ENCODE results near the gene SERPIND1. TPM values are rescaled to one million over a fixed set of nuclear protein-coding genes. Genes with fewer than 3 reads are reported as not detected.
"Not testable (repeated sequence)": the region's sequence is repeated elsewhere in the genome, so short reads cannot be mapped to it uniquely, and the experiment has no call there.

The SERPIND1 gene, protein sequence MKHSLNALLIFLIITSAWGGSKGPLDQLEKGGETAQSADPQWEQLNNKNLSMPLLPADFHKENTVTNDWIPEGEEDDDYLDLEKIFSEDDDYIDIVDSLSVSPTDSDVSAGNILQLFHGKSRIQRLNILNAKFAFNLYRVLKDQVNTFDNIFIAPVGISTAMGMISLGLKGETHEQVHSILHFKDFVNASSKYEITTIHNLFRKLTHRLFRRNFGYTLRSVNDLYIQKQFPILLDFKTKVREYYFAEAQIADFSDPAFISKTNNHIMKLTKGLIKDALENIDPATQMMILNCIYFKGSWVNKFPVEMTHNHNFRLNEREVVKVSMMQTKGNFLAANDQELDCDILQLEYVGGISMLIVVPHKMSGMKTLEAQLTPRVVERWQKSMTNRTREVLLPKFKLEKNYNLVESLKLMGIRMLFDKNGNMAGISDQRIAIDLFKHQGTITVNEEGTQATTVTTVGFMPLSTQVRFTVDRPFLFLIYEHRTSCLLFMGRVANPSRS
- 2.8 TPM for polyA plus RNA-seq (ENCODE audit: insufficient read length)
- long read RNA-seq, donor 1, partial matches to known transcripts, result 0 of 1 reads
- long read RNA-seq, donor 1, other reads (novel, unspliced or antisense), result 0 of 1 reads
- long read RNA-seq, donor 2, partial matches to known transcripts, result 0 of 1 reads
- long read RNA-seq, donor 2, other reads (novel, unspliced or antisense), result 0 of 1 reads
- long read RNA-seq, donor 3, partial matches to known transcripts, result 0 of 1 reads
- long read RNA-seq, donor 3, other reads (novel, unspliced or antisense), result 0 of 1 reads
- long read RNA-seq, donor 4, result 0 reads
- long read RNA-seq, donor 5, result 0 reads
- long read RNA-seq, donor 6, partial matches to known transcripts, result 0 of 1 reads
- long read RNA-seq, donor 6, other reads (novel, unspliced or antisense), result 0 of 1 reads
- long read RNA-seq, donor 7, partial matches to known transcripts, result 0 of 2 reads
- long read RNA-seq, donor 7, other reads (novel, unspliced or antisense), result 0 of 2 reads
- long read RNA-seq, donor 8, partial matches to known transcripts, result 0 of 1 reads
- long read RNA-seq, donor 8, other reads (novel, unspliced or antisense), result 0 of 1 reads

DNA sequence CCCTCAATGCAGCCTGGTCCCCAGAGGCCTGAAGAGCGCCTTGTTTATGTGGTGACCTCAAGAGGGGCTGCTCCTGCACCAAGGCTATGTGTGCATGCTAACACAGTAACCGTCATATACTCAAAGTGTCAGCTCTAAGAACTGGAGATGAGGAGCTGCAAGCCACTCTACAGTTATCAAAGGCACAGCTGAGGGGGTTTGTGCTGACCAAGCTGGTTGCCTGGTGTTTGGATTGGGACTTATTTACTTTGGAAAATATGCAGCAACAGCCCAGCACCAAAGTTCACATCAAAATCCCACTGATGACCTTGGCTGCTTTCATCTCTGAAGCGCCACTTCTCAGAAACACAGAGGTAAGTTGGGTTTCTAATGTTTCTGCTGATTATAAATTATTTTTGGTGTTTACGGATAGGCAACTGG lies at the start of gene SERPIND1:
SERPIND1 (plus strand) TSS at position 321 of the 420 bp plus-strand sequence. CDS start 5,200 bp downstream, outside the sequence.
- no peak for DNase-seq

DNA sequence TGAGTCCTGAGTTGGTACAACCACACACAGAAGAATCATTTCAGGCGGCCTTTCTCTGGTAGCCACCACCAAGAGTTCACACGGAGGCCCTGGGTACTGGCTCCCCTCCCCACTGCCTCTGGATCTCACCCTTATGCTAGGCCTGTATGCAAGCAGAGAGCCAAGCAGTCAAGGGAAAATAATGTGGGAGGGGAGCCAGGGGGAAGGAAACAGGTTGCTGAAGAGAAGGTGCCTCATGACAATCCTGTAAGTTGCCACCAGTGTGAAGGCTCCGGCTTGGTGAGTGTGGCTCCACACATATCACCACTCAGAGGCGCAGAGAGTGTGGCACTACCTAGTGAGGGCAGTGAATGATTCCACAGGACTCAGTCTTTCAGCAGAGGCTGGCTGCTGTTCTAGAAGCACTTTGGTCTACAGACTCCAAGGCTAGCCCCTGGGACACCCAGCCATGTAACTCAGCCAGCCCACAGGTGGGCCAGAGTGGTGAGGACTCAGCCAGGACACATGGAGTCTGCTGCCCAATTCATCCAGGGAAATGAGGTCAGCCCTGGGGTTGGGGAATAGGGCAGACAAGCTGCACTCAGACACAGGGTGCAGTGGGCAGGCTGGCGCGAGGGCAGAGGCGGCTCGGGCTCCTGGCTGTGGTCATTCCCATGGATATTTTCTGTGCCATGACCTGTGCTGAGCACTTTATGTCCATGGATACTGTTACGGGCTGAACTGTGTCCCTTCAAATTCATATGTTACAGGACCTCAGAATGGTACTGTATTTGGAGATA lies 49.0 kb upstream of the SERPIND1 start:
- no peak for DNase-seq

DNA sequence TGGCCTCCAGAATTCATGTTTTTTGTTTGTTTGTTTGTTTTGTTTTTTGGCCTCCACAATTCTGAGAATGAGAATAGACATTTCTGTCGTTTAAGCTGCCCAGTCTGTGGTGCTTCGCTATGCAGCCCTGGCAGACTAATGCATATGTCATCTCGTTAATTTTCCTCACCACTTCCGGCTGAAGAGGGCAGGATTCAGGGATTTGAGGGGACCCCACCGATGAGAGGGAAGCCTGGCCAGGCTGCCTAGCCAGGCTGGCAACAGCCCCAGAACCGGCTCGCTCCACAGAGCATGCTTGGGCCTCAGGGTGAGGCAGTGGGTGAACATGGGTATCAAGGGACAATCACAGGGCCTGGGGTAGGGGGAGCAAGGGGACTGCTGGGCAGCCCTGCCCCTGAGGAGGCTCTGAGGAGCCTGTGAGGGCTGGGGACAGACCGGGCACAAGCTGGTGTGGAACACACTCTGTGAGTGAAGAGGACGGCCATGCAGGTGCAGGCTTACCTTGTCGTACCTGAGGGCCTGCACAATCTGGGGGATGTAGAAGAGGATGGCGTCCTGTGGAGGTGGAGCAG lies 47.8 kb upstream of the SERPIND1 start:
- no peak for DNase-seq

DNA sequence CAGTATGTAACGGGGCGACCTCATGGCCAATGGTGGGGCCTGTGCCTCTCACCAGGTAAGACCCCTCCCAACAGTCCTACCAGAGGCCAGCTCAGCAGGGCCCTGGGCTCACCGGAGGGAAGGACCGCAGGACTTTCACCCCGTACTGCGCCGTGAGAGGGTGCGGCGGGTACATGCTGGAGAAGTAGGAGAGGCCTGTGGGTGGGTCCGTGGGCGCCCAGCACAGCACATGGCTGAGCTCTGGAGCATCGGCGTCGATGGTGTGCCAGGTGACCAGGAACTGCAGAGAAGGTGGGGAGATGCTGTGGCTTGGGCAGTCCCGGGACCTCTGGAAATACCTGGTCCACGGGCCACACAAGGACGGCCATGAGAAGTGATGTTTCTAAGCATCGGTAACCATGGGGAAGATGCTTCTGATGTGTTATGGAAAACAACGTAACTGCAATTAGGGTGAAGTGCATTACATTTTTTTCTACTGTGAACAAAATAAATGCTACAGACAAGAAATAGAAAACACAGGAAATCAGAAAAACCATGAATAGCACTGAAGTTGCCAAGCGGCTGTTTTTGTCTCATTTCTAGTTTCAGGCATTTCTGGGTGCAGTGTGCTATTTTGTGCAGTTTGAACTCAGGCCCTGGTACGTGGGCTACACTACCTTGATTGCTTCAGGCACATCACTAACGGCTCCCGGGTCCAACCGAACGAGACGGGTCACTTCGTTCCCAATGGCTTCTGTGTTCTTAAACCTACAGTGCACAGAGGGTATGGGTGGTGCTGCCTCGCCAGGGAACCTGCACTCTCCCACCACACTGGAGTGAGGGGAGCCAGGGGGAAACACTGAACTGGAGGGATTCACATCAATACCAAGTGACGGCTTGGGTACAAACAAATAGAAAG lies 46.5 kb upstream of the SERPIND1 start:
- DNase-seq, result no peak

DNA sequence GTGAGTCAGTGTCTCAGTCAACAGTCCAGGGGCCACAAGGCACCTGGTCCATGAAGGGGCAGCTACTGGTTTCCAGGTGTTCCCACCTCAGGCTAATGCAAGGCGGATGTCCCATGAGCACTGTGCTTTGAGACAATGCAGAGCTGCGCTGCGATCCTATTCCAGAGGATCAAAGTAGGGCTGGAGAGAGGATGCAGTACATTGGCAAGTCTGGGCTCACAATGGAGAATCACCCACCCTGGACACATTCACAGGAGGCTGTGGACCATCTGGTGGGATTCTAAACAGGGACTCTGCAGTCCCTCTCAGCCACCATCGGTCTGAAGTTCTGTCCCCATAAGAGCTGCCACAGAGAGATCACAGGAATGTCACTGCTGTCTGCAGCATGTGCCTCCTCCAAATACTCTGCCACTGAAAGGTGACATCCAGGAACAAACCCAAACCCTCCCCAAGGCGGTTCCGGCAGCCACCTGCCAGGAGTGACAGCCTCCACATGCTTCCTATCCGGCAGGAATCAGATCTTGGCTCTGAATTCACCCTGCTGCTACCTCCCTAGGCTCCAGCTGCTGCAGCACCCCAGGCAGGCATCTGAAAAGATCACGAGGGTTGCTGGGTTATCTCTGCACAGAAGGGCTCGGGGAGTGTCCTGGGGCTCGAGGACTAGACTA lies 45.3 kb upstream of the SERPIND1 start:
- DNase-seq, result no peak

DNA sequence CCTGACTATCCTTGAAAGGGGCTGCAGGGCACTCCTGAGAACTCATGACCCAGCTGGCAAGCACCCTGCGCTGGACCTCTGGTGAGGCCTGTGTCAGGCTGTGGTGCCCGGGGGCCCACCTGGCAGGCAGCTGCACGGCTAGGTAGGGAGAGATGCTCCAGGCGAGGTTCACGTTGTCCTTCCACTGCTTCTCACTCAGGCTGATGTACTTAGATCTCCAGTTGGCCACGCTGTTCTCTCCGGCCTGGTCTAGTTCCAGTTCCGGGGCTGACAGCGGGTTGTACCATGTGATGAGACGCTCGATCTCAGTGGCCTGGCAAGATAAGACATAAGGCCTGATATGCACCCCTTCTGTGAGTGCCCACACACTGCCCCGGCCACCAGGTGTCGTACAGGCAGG lies 44.7 kb upstream of the SERPIND1 start:
- no peak for DNase-seq

DNA sequence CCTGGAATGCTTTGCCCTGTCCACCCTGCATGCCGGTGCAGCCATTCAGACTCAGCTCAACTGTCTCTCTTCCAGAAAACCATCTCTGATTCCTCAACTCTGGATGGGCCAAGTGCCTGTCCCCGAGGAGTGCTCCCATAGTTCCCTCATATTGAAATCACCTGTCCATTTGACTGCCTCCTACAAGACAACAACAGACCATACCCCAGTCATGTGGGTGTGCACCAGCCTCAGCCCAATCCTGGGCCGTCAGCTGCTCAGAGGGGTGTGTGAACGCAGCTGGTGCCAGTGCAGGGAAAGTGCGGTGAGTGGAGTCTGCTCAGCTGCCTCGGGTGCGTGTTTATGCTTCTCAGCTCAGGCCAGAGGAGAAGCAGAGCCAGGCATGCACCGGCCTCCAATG lies 41.5 kb upstream of the SERPIND1 start:
- not testable (repeated sequence) for DNase-seq

DNA sequence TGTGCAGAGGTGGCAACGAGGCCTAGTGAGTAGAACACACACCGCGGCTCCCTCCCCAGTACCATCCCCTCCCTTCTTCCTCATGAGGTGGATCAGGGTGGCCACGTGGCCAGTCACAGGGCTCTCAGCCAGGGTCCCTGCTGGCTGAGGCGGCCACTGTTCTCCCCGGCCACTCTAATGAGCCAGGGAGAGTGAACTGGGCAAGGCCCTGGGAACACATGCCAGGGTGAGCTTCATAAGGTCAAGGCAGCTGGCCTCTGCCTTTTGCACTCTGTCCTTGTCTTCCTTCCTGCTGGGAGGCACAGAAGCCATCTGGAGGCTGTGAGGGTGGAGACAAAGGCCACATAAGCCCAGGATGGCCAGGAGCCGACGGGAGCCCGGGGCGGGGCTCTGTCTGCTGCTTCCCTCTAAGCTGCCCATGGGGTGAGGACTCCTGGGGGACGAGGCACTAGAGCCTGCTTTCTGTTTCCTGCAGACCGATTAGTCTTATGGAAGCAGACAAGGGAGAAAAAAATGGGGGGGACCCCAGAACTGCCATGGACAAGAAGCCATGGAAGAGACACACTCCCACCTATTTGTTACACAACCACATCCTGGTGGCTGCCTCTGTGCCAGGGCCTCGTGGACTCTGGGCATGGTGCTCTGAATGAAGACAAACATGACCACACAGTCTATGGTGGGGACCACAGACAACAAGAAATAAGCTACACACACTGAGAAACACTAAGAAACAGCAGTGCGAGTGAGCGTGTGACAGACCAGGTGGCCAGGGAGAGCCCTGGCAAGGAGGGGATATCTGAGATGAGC lies 38.4 kb upstream of the SERPIND1 start:
- DNase-seq, result not testable (repeated sequence)

DNA sequence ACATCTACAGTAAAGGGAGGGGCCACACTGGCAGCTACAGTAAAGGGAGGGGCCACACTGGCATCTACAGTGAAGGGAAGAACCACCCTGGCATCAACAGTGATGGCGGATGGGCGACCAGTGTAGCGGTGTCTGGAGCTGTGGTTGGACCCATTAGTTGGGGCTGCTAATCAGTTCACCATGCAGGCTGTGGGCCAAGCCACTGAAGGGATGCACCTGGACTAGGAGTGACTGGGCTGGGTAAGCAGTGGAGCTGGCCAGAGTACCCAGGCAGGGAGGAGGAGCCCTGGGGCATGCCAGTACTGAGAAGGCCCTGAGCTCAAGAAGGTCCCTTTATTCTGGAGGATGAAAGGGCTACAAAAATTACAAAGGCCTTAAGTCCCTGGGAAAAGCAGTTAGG lies 37.0 kb upstream of the SERPIND1 start:
- DNase-seq, result not testable (repeated sequence)

DNA sequence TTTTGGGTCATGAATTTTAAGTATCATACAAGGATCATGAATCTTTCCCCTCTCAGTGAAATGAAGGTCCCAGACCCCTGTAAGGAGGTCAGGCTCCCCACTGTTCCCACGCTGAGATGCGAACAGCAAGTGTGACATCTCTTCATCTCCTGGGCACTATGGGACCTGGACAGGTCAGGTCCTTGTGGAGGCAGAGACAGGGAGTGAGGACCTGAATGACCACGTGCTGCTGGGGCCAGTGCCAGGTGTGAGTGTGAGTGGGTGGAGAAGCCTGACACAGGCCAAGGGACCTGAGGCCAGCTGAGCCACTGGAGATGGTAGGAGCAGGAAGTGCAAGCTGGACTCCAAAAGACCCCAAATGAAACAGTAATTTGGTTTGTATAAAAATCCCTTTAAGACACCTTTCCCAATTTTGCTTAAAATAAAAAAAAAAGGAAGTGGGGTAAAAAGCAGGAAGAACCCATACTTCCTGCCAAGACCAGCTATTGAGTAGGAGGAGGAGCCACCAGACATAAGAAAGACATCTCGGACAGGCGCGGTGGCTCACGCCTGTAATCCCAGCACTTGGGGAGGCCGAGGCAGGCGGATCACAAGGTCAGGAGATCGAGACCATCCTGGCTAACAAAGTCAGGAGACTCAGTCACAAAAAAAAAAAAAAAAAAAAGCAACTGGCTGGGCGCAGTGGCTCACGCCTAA lies 35.4 kb upstream of the SERPIND1 start:
- DNase-seq, result no peak

DNA sequence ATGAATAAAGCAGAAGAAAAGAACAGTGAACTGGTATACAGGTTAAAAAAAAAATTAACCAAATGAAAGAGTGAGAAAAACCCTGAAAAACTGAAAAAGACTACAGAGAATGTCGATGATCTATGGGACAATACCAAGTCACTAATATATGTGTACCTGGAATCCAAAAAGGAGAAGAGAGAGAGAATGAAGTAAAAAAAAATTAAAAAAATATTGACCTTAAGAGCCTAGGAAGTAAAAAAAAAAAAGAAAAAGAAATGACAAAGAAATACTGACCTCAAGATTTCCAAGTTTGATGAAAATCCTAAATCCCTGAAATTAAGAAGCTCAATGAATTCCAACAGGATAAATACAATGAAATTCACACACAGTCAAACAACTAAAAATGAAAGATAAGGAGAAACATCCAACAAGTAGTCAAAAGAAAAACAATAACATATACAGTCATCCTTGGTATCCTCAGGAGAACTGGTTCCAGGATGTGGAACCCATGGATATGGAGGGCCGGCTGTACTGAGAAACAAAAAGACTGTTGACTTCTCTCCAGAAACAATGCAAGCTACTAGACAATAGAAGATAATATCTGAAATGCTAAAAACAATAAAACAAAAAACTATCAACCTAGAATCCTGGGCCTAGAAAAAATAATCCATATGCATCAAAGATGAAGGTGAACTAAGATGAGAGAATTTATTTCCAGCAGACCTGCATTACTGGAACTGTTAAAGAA lies 33.5 kb upstream of the SERPIND1 start:
- DNase-seq, result no peak

DNA sequence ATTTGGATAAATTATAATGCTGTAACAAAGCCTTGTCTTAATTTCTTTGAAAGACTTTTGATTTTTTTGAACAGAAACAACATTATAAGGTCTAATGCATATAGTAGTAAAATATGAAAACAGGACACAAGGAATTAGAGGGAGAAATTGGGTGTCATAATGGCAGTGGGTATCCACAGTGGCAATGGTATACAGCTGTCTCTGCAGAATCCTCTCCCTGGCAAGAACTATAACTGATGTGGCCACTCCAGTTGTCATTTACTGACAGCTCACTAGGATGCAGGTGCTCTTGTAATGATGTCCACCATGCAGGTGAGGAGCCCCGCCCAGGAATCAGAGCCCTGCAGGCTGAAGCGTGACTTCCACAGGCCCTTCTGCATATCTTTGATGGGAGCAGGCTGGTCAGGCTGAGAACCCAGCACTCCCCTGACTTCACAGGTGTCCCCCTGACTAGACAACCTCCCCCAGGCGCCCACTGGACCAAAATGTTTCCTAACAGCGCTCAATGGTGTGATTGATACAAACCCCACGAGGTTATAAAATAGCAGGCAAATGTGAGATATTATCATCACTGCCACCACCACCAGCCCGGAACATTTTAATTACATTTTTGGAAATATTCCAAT lies 32.8 kb upstream of the SERPIND1 start:
- DNase-seq, result no peak

DNA sequence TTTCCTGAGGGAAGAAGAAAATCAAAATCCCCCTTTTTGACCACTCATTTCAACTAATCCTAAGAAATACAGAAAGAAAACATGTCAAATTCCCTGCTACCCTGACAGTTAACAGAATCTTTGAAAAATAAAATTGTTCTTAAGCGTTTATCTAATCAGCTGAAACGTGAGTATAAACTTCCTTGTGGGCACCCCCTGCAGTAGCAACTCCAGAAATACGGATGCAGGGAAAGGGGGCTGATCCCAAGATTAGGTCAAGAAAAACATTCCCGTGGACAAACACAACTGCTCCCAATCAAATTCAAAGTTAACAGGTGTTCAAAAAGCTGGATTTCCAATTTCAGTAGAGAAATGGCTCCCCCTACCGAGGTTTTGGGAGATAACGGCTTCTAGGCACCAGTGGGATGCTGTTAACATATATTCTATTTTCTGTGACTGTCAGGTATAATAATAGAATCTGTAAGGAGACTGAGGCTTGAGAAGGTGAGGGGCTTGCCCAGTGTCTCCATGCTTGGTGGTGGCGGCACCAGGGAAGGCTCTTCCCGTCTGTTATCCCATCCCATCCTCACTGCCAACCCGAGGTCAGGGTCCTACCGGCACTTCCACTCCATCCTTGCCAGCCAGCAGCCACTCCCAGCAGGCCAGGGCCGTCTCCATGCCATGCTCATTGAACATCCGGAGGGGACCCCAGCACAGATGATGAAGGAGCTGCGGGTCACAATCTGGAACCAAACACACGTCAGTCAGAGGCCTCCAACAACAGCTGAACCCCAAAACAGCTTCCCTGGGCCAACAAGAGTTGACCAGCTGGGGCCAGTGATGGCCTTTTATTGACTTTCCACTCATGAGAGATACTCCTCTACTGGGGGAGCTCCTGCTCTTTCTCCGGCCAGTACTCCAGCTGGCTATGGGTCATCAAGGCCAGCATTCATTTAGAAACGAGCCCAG lies 32.0 kb upstream of the SERPIND1 start:
- peak; percentile 37 for DNase-seq

DNA sequence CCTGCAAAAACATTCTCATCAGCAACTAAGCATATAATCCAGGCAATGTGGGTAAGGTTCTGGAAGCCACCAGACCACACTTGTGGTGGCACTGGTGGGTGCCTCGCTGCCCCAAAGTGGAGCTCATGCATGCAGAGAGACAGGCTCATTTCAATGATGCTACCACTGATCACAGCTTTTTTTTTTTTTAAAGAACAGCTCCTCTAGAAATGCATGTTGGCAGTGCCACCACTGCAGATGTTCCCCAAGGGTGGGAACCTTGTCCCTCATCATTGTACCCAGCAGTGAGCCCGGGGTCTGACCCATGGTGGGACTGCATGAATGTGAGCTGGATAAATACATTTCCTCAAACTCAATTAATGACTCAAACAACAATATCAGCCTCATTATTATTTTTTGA lies 31.1 kb upstream of the SERPIND1 start:
- DNase-seq, result no peak

DNA sequence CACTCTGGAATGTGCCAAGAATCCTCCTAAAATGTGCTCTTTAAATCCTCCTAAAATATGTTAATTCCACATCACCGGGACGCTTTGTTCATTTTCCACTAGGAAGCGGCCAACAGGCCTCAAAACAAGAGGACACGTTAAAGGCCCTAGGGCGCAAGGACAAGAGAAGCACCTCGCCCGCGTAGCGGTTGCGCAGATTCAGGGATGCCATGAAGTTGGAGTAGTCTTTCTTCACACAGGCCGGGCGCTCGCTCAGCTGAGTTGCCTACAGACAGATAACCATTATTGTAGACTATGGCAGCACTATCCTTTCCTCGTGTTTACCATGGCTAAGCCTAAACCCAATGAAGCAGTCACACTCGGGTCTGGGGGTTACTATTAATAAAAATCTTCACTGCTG lies 29.5 kb upstream of the SERPIND1 start:
- no peak for DNase-seq

DNA sequence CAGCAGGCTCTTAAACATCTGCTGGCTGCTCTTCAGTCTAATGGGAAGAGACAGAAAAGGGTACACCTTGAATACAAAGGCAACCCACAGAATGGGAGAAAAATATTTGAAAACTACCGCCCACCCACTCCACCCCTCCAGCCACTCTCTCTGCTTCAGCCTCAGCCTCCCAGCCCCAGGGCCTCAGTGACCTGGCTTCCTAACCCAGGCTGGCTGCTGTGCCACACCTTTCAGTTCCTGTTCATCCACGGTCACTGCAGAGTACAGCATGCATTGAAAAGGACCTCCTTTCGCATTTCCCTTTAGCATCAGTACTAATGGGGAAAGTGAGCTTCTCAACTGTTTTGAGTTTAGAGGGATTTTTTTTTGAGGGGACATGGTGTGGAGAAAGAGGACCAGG lies 28.8 kb upstream of the SERPIND1 start:
- no peak for DNase-seq
